ENCODE results near the gene ZFP36L2. TPM values are rescaled to one million over a fixed set of nuclear protein-coding genes. Genes with fewer than 3 reads are reported as not detected.

Gene ZFP36L2
- total and polyA plus RNA-seq, 9 of the 15 experiments (the other 6 are each of a cell fraction or from before 2014, with no cell fraction given), result 4.1 to 60.6 (median 20.3) TPM

GRCh38 chr2:43178602-43179542 is 47.5 kb downstream of the ZFP36L2 start (continued):
- no peak; the same call in 1 of the 2 replicates for TF ChIP-seq OTX1 (CRISPR knock-in tag; IDR thresholded peaks at IDR 0.05)
- TF ChIP-seq ZNF197 (CRISPR knock-in tag; IDR thresholded peaks at IDR 0.05; ENCODE audit: low read depth), result no peak; the same call in 1 of the 2 replicates
- TF ChIP-seq SIX5 (IDR thresholded peaks at IDR 0.05; ENCODE audit: borderline replicate concordance in 1 of 2, insufficient read depth in 1 of 2, low read depth in 1 of 2, low read length in 2 of 2), result no peak
- TF ChIP-seq PKNOX1 (IDR thresholded peaks at IDR 0.05), result no peak; the same call in 1 of the 2 replicates
- TF ChIP-seq L3MBTL2 (IDR thresholded peaks at IDR 0.05), result 0 out of 2 replicates have a peak, but pooled peaks have one; percentile 58
- peak; percentile 88 for TF ChIP-seq TCF3 (CRISPR knock-in tag; IDR thresholded peaks at IDR 0.05)
- TF ChIP-seq RB1 (IDR thresholded peaks at IDR 0.05; ENCODE audit: low read depth), result no peak
- TF ChIP-seq SRSF7 (optimal IDR thresholded peaks at IDR 0.05; ENCODE audit: low read depth, low read length), result no peak
- TF ChIP-seq ILK (tag; IDR thresholded peaks at IDR 0.05; ENCODE audit: borderline replicate concordance, low read depth), result no peak
- no peak for TF ChIP-seq RBM14 (IDR thresholded peaks at IDR 0.05; ENCODE audit: borderline replicate concordance, insufficient read depth, low read depth, low read length)
- no peak for TF ChIP-seq NFYB (IDR thresholded peaks at IDR 0.05; ENCODE audit: extremely low read depth, insufficient read length)
- TF ChIP-seq NFRKB (IDR thresholded peaks at IDR 0.05; ENCODE audit: low read depth), result peak; percentile 62; the same call in 1 of the 2 replicates
- no peak; the same call in 1 of the 2 replicates for TF ChIP-seq CC2D1A (IDR thresholded peaks at IDR 0.05)
- no peak for TF ChIP-seq ZNF143 (CRISPR knock-in tag; IDR thresholded peaks at IDR 0.05)
- TF ChIP-seq HNRNPH1 (optimal IDR thresholded peaks at IDR 0.05; ENCODE audit: low read depth, low read length), result no peak
- TF ChIP-seq KLF1 (tag; IDR thresholded peaks at IDR 0.05), result peak; percentile 40
- TF ChIP-seq, protein P1, sequence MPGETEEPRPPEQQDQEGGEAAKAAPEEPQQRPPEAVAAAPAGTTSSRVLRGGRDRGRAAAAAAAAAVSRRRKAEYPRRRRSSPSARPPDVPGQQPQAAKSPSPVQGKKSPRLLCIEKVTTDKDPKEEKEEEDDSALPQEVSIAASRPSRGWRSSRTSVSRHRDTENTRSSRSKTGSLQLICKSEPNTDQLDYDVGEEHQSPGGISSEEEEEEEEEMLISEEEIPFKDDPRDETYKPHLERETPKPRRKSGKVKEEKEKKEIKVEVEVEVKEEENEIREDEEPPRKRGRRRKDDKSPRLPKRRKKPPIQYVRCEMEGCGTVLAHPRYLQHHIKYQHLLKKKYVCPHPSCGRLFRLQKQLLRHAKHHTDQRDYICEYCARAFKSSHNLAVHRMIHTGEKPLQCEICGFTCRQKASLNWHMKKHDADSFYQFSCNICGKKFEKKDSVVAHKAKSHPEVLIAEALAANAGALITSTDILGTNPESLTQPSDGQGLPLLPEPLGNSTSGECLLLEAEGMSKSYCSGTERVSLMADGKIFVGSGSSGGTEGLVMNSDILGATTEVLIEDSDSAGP (CRISPR knock-in tag; IDR thresholded peaks at IDR 0.05), result no peak
- TF ChIP-seq NRF1 (conservative IDR thresholded peaks at IDR 0.05 in 1 of 2, IDR thresholded peaks at IDR 0.05 in 1 of 2), result peak; percentile 19 to 41; a peak in 1 of 4 replicates
- no peak for TF ChIP-seq ELF2 (CRISPR knock-in tag; IDR thresholded peaks at IDR 0.05)
- TF ChIP-seq ZNF57 (CRISPR knock-in tag; IDR thresholded peaks at IDR 0.05), result no peak
- no peak; the same call in 1 of the 2 replicates for TF ChIP-seq CBX1 (IDR thresholded peaks at IDR 0.05; ENCODE audit: low read depth)

All from K562 (cell line).